HL-60 (cell line): ENCODE measurements around the gene JAM2.

ENCODE experiments used
- DNase-seq, 2 experiments: peaks; one replicate each; pipeline ENCODE4 v3.0.0-alpha.2; 2010 to 2020; ENCODE audit warnings: low read depth in 1 of 2, low spot score in 1 of 2
- H3K27ac ChIP-seq: fragments of 250-450 bp; sonication (Bioruptor Pico); replicated peaks from 2 replicates; pipeline ENCODE4 v1.5.1; 2020; ENCODE audit warnings: mild to moderate bottlenecking, moderate library complexity
- H3K27me3 ChIP-seq: fragments of 250-450 bp; sonication (Bioruptor Pico); 2 replicates; pipeline ENCODE4 v1.5.1; 2021; ENCODE audit warnings: mild to moderate bottlenecking, moderate library complexity; ENCODE audit not compliant: insufficient read depth, poor library complexity, severe bottlenecking
- H3K4me3 ChIP-seq: replicated peaks from 2 replicates; pipeline ENCODE4 v1.5.1; 2011; ENCODE audit warnings: mild to moderate bottlenecking, control low read depth, low read length; ENCODE audit not compliant: insufficient read depth
- CTCF ChIP-seq: IDR thresholded peaks from one replicate; pipeline ENCODE4 v1.5.1; 2011; ENCODE audit warnings: low read length, control low read depth, inconsistent platforms; ENCODE audit not compliant: insufficient read depth
- GABPA ChIP-seq: IDR thresholded peaks from 2 replicates; pipeline ENCODE4 v1.6.1; 2012; ENCODE audit warnings: low read depth
- POLR2AphosphoS5 ChIP-seq: IDR thresholded peaks from 2 replicates; pipeline ENCODE4 v1.6.1; 2012; ENCODE audit warnings: low read depth
- SPI1 ChIP-seq: IDR thresholded peaks from 2 replicates; pipeline ENCODE4 v1.6.1; 2012; ENCODE audit warnings: low read depth, mild to moderate bottlenecking, borderline replicate concordance
- TF ChIP-seq, protein P1 (sequence below): IDR thresholded peaks from 2 replicates; pipeline ENCODE4 v1.6.1; 2012; ENCODE audit warnings: low read depth; ENCODE audit not compliant: insufficient replicate concordance

Gene JAM2

GRCh38 chr21:25742900-25743299, 103.8 kb downstream of the JAM2 start:
- Histone ChIP-seq H3K27me3 (no peaks in the 10 kb centered on the region), H3K27ac (no peak overlapping the region), H3K4me3 (no peak overlapping the region)
- DNase-seq: no peak
- TF ChIP-seq SPI1 (no peak), GABPA (no peak), POLR2AphosphoS5 (no peak), CTCF (no peak)
- TF ChIP-seq, protein P1, sequence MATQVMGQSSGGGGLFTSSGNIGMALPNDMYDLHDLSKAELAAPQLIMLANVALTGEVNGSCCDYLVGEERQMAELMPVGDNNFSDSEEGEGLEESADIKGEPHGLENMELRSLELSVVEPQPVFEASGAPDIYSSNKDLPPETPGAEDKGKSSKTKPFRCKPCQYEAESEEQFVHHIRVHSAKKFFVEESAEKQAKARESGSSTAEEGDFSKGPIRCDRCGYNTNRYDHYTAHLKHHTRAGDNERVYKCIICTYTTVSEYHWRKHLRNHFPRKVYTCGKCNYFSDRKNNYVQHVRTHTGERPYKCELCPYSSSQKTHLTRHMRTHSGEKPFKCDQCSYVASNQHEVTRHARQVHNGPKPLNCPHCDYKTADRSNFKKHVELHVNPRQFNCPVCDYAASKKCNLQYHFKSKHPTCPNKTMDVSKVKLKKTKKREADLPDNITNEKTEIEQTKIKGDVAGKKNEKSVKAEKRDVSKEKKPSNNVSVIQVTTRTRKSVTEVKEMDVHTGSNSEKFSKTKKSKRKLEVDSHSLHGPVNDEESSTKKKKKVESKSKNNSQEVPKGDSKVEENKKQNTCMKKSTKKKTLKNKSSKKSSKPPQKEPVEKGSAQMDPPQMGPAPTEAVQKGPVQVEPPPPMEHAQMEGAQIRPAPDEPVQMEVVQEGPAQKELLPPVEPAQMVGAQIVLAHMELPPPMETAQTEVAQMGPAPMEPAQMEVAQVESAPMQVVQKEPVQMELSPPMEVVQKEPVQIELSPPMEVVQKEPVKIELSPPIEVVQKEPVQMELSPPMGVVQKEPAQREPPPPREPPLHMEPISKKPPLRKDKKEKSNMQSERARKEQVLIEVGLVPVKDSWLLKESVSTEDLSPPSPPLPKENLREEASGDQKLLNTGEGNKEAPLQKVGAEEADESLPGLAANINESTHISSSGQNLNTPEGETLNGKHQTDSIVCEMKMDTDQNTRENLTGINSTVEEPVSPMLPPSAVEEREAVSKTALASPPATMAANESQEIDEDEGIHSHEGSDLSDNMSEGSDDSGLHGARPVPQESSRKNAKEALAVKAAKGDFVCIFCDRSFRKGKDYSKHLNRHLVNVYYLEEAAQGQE: no peak

DNA sequence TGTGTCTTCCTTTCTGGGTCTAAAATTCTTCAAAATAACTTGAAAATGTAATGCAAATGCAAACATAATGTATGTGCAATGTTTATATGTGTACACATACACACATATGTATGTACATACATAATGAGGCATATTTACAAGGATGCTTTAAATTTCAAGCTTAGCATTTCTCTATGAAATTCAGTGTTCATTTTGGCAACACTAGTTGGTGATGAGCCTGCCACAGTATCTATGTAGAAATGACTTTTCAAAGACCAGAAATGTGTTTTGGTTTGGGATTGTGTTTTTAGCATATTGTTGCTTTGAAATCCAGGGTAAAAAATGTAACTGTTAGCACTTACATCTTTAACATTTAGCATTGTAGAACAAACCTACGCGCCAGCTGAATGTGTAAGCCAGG, 105.8 kb downstream of the JAM2 start:
- DNase-seq: no peak
- TF ChIP-seq CTCF: no peak
- no peak for TF ChIP-seq POLR2AphosphoS5
- TF ChIP-seq, protein P1: no peak
- no peak for TF ChIP-seq SPI1
- TF ChIP-seq GABPA: no peak
- Histone ChIP-seq H3K27me3 (no peaks in the 10 kb centered on the region), H3K4me3 (no peak overlapping the region), H3K27ac (no peak overlapping the region)

DNA sequence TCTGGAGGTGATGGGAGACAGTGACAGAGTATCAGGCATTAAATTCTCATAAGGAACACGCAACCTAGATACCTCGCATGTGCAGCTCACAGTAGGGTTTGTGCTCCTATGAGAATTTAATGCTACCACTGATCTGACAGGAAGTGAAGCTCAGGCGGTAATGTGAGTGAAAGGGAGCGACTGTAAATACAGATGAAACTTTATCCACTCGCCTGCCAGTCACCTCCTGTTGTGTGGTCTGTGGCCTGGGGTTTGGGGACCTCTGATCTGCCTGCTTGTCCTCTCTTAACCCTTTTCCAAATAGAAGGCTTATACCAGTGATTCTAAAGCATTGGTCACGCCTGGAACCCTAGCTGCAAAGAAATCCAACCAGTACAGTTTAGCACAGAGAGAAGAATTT, 111.0 kb downstream of the JAM2 start:
- TF ChIP-seq, protein P1: no peak
- no peak for TF ChIP-seq CTCF
- no peak for TF ChIP-seq SPI1
- TF ChIP-seq GABPA: no peak
- TF ChIP-seq POLR2AphosphoS5: no peak
- Histone ChIP-seq H3K27me3 (no peaks in the 10 kb centered on the region), H3K4me3 (no peak overlapping the region), H3K27ac (no peak overlapping the region)
- no peak for DNase-seq
